ENCODE data around the gene CDX2.
"Not testable (repeated sequence)": the region's sequence is repeated elsewhere in the genome, so short reads cannot be mapped to it uniquely, and the experiment has no call there.

Gene CDX2

GRCh38 chr13:27969082-27969865, at the start of gene CDX2:
TSS of gene CDX2 (minus strand) at chr13:27969315. CDS start at chr13:27969006, 309 bp downstream.
- DNase-seq (ENCODE audit: low spot score), result no peak

GRCh38 chr13:28014301-28014700, 45.2 kb upstream of the CDX2 start:
- DNase-seq (ENCODE audit: low spot score), result no peak

- no peak for DNase-seq (ENCODE audit: low spot score)
These were observed 44.4 kb upstream of the CDX2 start for GRCh38 chr13:28013482-28013881.

- no peak for DNase-seq (ENCODE audit: low spot score)
These were observed 43.8 kb upstream of the CDX2 start for GRCh38 chr13:28012896-28013295.

- DNase-seq (ENCODE audit: low spot score), result no peak
These were observed 43.3 kb upstream of the CDX2 start for GRCh38 chr13:28012383-28012782.

- no peak for DNase-seq (ENCODE audit: low spot score)
These were observed 40.9 kb upstream of the CDX2 start for GRCh38 chr13:28010046-28010445.

GRCh38 chr13:28005016-28005415, 35.9 kb upstream of the CDX2 start:
- not testable (repeated sequence) for DNase-seq (ENCODE audit: low spot score)

- DNase-seq (ENCODE audit: low spot score), result no peak
These were observed 34.0 kb upstream of the CDX2 start for GRCh38 chr13:28002886-28003698.

GRCh38 chr13:28001837-28002473, 32.8 kb upstream of the CDX2 start:
- DNase-seq (ENCODE audit: low spot score), result no peak

GRCh38 chr13:28001049-28001448, 31.9 kb upstream of the CDX2 start:
- no peak for DNase-seq (ENCODE audit: low spot score)

GRCh38 chr13:28000567-28000966, 31.5 kb upstream of the CDX2 start:
- DNase-seq (ENCODE audit: low spot score), result no peak

GRCh38 chr13:27997904-27998522, 28.9 kb upstream of the CDX2 start:
- peak; percentile 17 for DNase-seq (ENCODE audit: low spot score)

GRCh38 chr13:27991881-27992280, 22.8 kb upstream of the CDX2 start:
- no peak for DNase-seq (ENCODE audit: low spot score)

- DNase-seq (ENCODE audit: low spot score), result no peak
These were observed 19.4 kb upstream of the CDX2 start, which contains the start of gene URAD for GRCh38 chr13:27988520-27988919. TSS of gene URAD (minus strand) at chr13:27988693. CDS start at chr13:27988637, 56 bp downstream.

- DNase-seq (ENCODE audit: low spot score), result no peak
These were observed 16.5 kb upstream of the CDX2 start for GRCh38 chr13:27985600-27985999.

GRCh38 chr13:27982361-27982760, 13.2 kb upstream of the CDX2 start:
- DNase-seq (ENCODE audit: low spot score), result no peak

GRCh38 chr13:27981006-27981708, 12.0 kb upstream of the CDX2 start:
- DNase-seq (ENCODE audit: low spot score), result no peak

- DNase-seq (ENCODE audit: low spot score), result no peak
These were observed 11.3 kb upstream of the CDX2 start for GRCh38 chr13:27980280-27980998.

- no peak for DNase-seq (ENCODE audit: low spot score)
These were observed 10.7 kb upstream of the CDX2 start for GRCh38 chr13:27979765-27980279.

GRCh38 chr13:27979001-27979643, 10.0 kb upstream of the CDX2 start:
- DNase-seq (ENCODE audit: low spot score), result no peak
